ENCODE measurements around the gene ASF1B.
A peak's percentile ranks its signal among the peaks of the same experiment; 100 is the strongest.

Gene ASF1B

DNA sequence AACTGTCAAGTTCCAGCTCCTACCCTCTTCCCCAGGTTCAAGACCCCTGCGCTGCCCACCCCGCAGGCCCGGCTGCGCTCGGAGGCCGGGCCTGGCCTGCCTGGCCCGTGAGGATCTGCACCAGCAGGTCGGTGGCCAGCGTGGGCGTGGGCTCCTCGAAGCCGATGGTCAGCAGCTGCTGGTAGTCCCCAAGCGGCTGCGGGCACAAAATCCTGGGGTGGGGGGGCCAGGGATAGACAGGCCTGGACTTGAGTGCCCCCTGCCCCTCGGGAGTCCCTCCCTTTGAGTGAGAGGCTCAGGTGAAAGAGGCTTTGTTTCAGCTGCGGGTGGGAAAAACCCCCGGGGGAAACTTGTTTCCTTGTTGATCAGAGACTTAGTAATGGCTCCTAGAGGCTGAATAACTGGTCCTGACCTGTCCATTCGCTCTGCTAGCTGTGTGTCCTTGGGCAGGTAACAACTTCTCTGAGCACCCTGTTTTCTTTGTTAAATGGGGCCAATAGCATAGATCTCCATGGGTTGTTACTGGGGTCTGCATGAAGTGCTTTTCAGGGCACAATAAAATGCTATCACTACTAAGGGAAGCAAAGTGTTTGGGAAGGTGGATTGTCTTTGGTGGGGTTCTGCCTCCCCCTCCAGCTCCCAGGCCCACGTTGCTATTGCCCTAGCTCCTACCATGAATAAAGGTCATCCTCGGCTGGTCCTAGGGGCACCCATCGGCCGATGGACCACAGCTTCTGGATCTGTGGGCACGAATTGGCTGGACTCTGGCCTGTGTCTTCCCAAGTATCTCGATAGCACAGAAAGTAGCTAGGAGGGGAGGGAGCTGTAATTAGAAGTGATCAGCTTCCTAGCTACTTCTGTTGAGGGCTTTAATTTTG lies 54.4 kb downstream of the ASF1B start:
- DNase-seq: peak; percentile 31

DNA sequence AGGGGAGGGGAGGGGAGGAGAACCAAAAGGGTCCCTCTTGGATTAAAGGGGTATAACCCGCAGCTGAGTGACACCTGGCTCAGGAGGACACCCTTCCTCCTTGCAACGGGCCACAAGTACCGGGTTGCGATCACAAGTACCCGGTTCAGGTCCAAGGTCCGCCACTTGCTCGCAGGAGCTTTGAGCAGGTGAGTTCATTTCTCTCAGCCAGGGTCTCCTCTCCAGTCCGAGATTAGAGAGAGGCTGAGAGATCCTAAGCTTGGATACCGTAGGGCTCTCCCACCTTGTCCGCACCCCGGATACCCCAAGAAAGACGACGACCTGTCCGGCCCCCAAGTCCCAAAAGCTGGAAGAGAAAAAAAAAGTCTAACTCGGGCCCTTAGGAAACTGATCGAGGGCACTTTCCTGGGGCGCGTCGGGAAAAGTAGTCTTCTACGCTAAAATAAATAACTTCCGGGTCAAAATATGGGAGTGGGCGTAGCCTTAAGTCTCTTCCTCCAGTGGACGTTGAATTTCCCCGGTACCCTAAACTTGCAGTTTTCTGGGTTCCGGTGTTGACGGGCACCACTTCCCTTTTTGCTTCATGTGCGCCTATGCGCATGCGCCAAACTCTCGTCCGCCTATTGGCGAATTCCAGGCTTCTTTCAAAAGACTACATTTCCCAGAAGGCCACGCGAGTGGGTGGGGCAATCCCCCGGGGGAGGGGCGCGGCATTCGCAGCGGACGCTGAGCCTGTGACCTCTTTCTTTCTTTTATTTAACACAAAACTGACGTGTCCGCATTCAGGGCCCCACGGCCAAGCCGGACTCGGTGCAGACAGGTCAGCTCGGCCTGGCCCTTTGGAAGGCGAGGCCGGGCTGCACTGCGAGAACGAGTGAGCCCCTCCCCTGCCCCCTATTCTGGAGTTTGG lies 55.2 kb downstream of the ASF1B start:
- peak; percentile 100 for DNase-seq

DNA sequence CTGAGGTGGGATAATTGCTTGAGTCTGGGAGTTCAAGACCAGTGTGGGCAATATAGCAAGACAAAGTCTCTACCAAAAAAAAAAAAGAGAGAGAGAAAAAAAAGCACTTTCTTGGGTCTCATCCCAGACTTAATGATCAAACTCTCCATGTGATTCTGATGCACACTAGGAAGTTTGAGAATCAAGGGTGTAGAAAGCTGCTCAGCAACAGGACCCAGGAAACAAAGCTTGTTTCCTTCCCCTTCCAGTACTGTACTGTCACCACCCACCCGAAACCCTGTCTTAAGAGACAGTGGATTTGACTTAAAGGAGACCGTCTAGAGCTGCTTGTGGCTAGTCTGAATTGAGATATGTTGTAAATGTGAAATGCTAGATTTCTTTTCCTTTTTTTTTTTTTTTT lies 58.0 kb downstream of the ASF1B start:
- DNase-seq: no peak

DNA sequence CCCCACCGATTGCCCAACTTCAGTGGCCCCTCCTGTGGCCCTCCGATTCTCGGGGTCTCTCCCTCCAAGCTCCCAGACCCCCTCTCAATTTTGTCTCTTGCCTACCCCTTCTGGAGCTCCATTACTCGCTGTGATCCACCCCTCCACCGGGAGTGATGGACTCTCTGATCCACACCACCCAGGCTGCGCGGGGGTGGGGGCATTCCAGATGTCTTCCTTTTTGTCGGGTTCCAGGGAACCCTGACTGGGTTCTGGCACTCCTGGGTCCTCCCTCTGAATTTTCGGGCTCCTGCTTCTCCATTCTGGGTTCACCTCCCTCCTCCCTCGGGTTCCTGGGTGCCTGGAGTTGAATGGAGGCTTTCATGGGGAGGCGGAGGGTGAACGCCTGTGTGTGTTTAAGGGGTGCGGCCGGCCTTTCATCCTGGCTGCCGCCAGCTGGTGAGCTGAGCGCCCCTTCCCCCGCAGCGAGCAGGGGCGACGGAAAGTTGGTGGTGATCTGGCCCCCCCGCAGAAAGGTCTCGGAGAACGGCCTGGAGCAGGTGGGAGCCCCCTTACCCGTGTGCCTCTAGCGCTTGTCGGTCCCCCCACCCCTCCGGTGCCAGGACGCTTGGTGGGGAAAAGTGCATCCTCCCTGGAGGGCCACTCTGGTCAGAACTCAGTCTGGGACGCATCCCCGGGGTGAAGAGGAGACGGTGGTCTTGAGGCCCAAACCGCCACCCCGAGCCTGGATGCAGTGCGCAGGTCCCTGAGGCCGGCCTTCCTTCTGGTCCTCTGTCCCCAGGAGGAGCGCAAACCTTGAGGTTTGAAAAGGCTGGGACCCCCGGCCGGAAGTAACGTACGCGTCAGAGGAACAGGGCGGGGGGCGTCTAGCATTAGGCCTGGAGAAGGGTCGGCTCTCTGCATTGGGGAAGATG lies 62.2 kb downstream of the ASF1B start:
- DNase-seq: peak; percentile 38

DNA sequence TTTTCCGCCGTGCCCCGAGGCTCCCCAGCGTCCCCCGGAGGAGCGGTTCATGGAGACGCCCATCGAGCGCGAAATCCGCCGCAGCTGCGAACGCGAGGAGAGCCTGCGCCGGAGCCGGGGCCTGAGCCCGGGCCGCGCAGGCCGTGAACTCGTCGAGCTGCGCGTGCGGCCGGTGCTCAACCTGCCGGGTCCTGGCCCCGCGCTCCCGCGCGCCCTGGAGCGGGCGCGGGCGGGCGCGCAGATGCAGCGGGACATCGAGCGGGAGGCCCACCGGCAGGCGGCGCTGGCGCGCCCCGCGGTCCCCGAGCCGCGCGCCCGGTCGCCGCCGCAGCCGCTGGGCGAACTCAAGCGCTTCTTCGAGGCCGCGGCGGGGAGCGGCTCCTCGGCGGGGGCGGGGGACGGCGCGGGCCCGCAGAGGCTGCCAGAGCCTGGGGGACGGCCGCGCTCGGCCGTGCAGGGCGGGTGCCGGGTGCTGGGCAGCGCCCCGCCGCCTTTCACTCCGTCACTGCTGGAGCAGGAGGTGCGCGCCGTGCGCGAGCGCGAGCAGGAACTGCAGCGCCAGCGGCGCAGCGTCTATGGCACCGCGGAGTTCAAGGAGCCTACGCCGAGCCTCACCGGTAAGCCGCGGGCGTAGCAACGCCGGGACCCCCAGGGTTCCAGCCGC lies 63.0 kb downstream of the ASF1B start:
- DNase-seq: peak; percentile 84

DNA sequence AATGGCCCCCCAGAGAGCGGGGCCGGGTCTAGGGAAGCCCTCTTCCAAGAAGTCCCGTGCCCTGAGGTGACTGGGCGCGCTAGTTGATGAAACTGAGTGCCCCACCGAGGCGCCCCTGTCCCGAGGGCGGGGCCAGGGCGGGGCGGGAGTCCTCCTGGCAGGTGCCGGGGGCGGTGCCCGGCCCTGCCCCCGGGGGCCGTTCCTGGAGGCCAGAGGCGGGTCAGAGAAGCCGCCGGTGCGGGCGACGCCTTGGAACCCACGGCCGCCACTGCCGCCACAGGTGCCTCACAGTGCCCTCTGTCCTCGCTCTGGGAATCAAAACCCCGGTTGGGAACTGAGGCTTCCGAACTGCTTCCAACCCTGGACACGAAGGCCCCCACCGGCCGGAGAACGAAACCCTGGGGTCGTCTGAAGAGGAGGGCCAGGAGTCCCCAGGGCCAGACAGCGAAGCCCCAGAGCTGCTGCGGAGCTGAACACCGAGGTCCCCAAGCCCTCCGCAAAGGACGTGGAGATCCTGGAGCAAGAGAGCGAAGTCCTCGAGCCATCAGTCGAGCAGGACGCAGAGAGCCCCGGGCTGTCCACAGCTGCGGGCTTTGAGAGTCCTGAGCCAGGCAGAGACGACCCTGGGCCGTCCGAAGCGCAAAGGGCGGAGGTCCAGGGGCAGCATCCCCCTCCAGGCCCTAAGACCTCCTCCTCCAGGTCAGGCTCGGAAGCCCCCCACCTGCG lies 63.7 kb downstream of the ASF1B start, which contains the start of gene MISP3:
Gene MISP3, plus strand, starts transcription at position 252 of the 726 bp plus-strand sequence. CDS start 524 bp downstream, outside the sequence.
- peak; percentile 52 for DNase-seq

DNA sequence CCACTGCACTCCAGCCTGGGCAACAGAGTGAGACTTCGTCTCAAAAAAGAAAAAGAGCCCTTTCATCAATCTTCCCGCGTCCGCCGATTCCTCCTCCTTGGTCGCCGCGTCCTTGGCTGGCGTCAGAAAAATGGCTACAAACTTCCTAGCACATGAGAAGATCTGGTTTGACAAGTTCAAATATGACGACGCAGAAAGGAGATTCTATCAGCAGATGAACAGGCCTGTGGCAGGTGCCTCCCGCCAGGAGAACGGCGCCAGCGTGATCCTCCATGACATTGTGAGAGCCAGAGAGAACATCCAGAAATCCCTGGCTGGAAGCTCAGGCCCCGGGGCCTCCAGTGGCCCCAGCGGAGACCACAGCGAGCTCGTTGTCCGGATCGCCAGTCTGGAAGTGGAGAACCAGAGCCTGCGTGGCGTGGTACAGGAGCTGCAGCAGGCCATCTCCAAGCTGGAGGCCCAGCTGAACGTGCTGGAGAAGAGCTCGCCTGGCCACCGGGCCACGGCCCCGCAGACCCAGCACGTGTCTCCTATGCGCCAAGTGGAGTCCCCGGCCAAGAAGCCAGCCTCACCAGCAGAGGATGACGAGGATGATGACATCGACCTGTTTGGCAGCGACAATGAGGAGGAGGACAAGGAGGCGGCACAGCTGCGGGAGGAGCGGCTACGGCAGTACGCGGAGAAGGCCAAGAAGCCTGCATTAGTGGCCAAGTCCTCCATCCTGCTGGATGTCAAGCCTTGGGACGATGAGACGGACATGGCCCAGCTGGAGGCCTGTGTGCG lies 65.9 kb downstream of the ASF1B start:
- DNase-seq: no peak

Data from activated CD4-positive, alpha-beta T cell treated with anti-CD3 and anti-CD28 coated beads, Interleukin-2, Interleukin-6, amounts not matched to agents 100 ng/mL and 50 ng/mL, durations not matched to agents 16 hours and 8 hours (primary cell).